HepG2 (cell line): ENCODE results near the gene RNF5. TPM values are rescaled to one million over a fixed set of nuclear protein-coding genes. Genes with fewer than 3 reads are reported as not detected.

Source experiments
- CREM ChIP-seq, 2 experiments: sonication (generic) in 1 of 2; formaldehyde crosslinking in 1 of 2; IDR thresholded peaks; 2 replicates each; pipeline versions ENCODE4 v1.4.0 to v1.6.1; 2016 to 2020; ENCODE audit warnings: antibody characterized with exemption in 1 of 2, mild to moderate bottlenecking in 1 of 2, missing genetic modification reagents in 1 of 2
- FOXK2 ChIP-seq: fragments of 450-650 bp; IDR thresholded peaks from 2 replicates; pipeline ENCODE4 v1.6.1; 2016
- FOXP1 ChIP-seq, 2 experiments: fragments of 450-650 bp in 1 of 2; IDR thresholded peaks; 2 replicates each; pipeline ENCODE4 v1.6.1; 2017 to 2018; ENCODE audit warnings: antibody characterized with exemption in 1 of 2
- HCFC1 ChIP-seq: fragments of 150-350 bp; IDR thresholded peaks from 2 replicates; pipeline ENCODE4 v1.6.1; 2014; ENCODE audit warnings: low read depth, low read length
- MXD3 ChIP-seq: IDR thresholded peaks from 2 replicates; pipeline ENCODE4 v1.6.1; 2016; ENCODE audit warnings: mild to moderate bottlenecking, missing biosample characterization, missing genetic modification reagents
- MXD4 ChIP-seq: IDR thresholded peaks from 2 replicates; pipeline ENCODE4 v1.6.1; 2016; ENCODE audit warnings: mild to moderate bottlenecking, missing biosample characterization, missing genetic modification reagents
- NBN ChIP-seq: fragments of 450-650 bp; conservative IDR thresholded peaks from 2 replicates; pipeline ENCODE4 v1.6.1; 2017
- NR2C2 ChIP-seq: sonication (generic); formaldehyde crosslinking; IDR thresholded peaks from 2 replicates; pipeline ENCODE4 v1.4.0; 2020; ENCODE audit warnings: missing genetic modification reagents, mild to moderate bottlenecking, moderate library complexity, borderline replicate concordance
- PCBP1 ChIP-seq: fragments of 200-400 bp; formaldehyde crosslinking; IDR thresholded peaks from 2 replicates; pipeline ENCODE4 v1.6.1; 2017; ENCODE audit warnings: mild to moderate bottlenecking, low read depth, low read length, borderline replicate concordance
- RAD51 ChIP-seq: fragments of 450-650 bp; IDR thresholded peaks from 2 replicates; pipeline ENCODE4 v1.6.1; 2016; ENCODE audit warnings: borderline replicate concordance
- SP140L ChIP-seq: sonication (generic); formaldehyde crosslinking; IDR thresholded peaks from 2 replicates; pipeline ENCODE4 v1.4.0; 2020; ENCODE audit warnings: missing genetic modification reagents, borderline replicate concordance
- TIGD3 ChIP-seq: sonication (generic); formaldehyde crosslinking; IDR thresholded peaks from 2 replicates; pipeline ENCODE4 v1.5.1; 2020; ENCODE audit warnings: mild to moderate bottlenecking, missing genetic modification reagents, borderline replicate concordance
- ZEB1 ChIP-seq: IDR thresholded peaks from 2 replicates; pipeline ENCODE4 v1.6.1; 2012; ENCODE audit warnings: mild to moderate bottlenecking, low read depth, inconsistent platforms; ENCODE audit not compliant: insufficient replicate concordance
- ZNF121 ChIP-seq: sonication (generic); formaldehyde crosslinking; IDR thresholded peaks from 2 replicates; pipeline ENCODE4 v1.5.0; 2020; ENCODE audit warnings: mild to moderate bottlenecking, missing genetic modification reagents
- ZNF281 ChIP-seq: sonication (generic); formaldehyde crosslinking; IDR thresholded peaks from 2 replicates; pipeline ENCODE4 v1.4.0; 2020; ENCODE audit warnings: missing genetic modification reagents, borderline replicate concordance
- ZNF317 ChIP-seq: sonication (generic); formaldehyde crosslinking; IDR thresholded peaks from 2 replicates; pipeline ENCODE4 v1.5.0; 2020; ENCODE audit warnings: mild to moderate bottlenecking, missing genetic modification reagents
- ZNF333 ChIP-seq: sonication (generic); formaldehyde crosslinking; IDR thresholded peaks from 2 replicates; pipeline ENCODE4 v1.4.0; 2020; ENCODE audit warnings: mild to moderate bottlenecking, missing genetic modification reagents, borderline replicate concordance
- ZNF451 ChIP-seq: sonication (generic); formaldehyde crosslinking; IDR thresholded peaks from 2 replicates; pipeline ENCODE4 v1.5.0; 2020; ENCODE audit warnings: mild to moderate bottlenecking, missing genetic modification reagents
- ZNF496 ChIP-seq: sonication (generic); formaldehyde crosslinking; IDR thresholded peaks from 2 replicates; pipeline ENCODE4 v1.8.1; 2023; ENCODE audit warnings: mild to moderate bottlenecking, moderate library complexity, missing genetic modification reagents; ENCODE audit not compliant: insufficient replicate concordance
- ZNF687 ChIP-seq: sonication (generic); formaldehyde crosslinking; IDR thresholded peaks from 2 replicates; pipeline ENCODE4 v1.5.1; 2020; ENCODE audit warnings: mild to moderate bottlenecking, missing genetic modification reagents, moderate library complexity
- polyA plus RNA-seq, 8 experiments: library from polyadenylated mRNA; depleted of rRNA in 3 of 8; stranded (reverse) in 7 of 8; unstranded in 1 of 8; fragments of >200 nt; fragmentation: Illumina TruSeq in 4 of 8; extraction: Trizol in 4 of 8; gene quantifications; 2 replicates each; pipeline versions ENCODE4 v1.2.1 to v1.2.3, GENCODE V29; 2011 to 2016; ENCODE audit warnings: low read depth in 4 of 8, missing spikeins in 1 of 8, mixed read lengths in 1 of 8; ENCODE audit not compliant: insufficient read depth in 1 of 8
- total RNA-seq, 5 experiments: library from RNA; depleted of rRNA; stranded (reverse); fragments of >200 nt; fragmentation: Illumina TruSeq; extraction: Trizol; gene quantifications; 2 replicates each; pipeline ENCODE4 v1.2.3, GENCODE V29; 2016; ENCODE audit warnings: low read depth in 1 of 5

RNF5 gene
- total and polyA plus RNA-seq, 2 of the 13 experiments (the other 11 are each of a cell fraction or from before 2014, with no cell fraction given), result 98.0 to 131 TPM

GRCh38 chr6:32196682-32197616 lies 18.7 kb downstream of the RNF5 start (continued):
- TF ChIP-seq ZNF687 (no peak), FOXP1 (IDR thresholded peaks at IDR 0.05) (no peak), FOXP1 (CRISPR knock-in tag; IDR thresholded peaks at IDR 0.05) (no peak), ZEB1 (no peak), CREM (IDR thresholded peaks at IDR 0.05) (no peak), CREM (CRISPR knock-in tag; IDR thresholded peaks at IDR 0.05) (no peak), PCBP1 (no peak), NR2C2 (CRISPR knock-in tag) (no peak), MXD3 (CRISPR knock-in tag) (no peak), MXD4 (CRISPR knock-in tag) (no peak), ZNF317 (CRISPR knock-in tag) (no peak), SP140L (CRISPR knock-in tag) (no peak), ZNF451 (no peak), FOXK2 (no peak), TIGD3 (CRISPR knock-in tag) (no peak), NBN (no peak), RAD51 (no peak), ZNF496 (CRISPR knock-in tag) (no peak), ZNF281 (CRISPR knock-in tag) (no peak), ZNF333 (CRISPR knock-in tag) (0 out of 2 replicates have a peak, but pooled peaks have one; percentile 9), ZNF121 (CRISPR knock-in tag) (no peak), HCFC1 (no peak)
